ENCODE results near the gene FBXW4.

FBXW4 gene

GRCh38 chr10:101683276-101683675, 11.7 kb downstream of the FBXW4 start:
- no peak for TF ChIP-seq SP1 (IDR thresholded peaks at IDR 0.05)
- no peak for TF ChIP-seq FOXK2 (IDR thresholded peaks at IDR 0.05)
- TF ChIP-seq NFRKB (IDR thresholded peaks at IDR 0.05) = no peak
- TF ChIP-seq L3MBTL2 (conservative IDR thresholded peaks at IDR 0.05) = no peak
- no peak for TF ChIP-seq ELF4 (IDR thresholded peaks at IDR 0.05)
- TF ChIP-seq LEF1 (IDR thresholded peaks at IDR 0.05; ENCODE audit: borderline replicate concordance) = no peak
- TF ChIP-seq BHLHE40 (IDR thresholded peaks at IDR 0.05; ENCODE audit: borderline replicate concordance) = no peak
- no peak for TF ChIP-seq CTBP1 (IDR thresholded peaks at IDR 0.05; ENCODE audit: borderline replicate concordance)
- no peak for TF ChIP-seq TARDBP (IDR thresholded peaks at IDR 0.05)
- TF ChIP-seq PKNOX1 (IDR thresholded peaks at IDR 0.05) = no peak
- no peak for TF ChIP-seq FOXM1 (IDR thresholded peaks at IDR 0.05; ENCODE audit: borderline replicate concordance)
- TF ChIP-seq HDGF (IDR thresholded peaks at IDR 0.05; ENCODE audit: borderline replicate concordance) = no peak
- TF ChIP-seq ARNT (IDR thresholded peaks at IDR 0.05) = no peak
- ChIA-PET CTCF (no interaction called here), POLR2A (interaction anchor here (1.2 kb wide), 2 partner anchors 11 to 12 kb away, joined by 3 to 4 read pairs; no protein-coding TSS in a partner anchor)
- DNase-seq (ENCODE audit: extremely low spot score) = no peak

GRCh38 chr10:101682172-101682825, 12.7 kb downstream of the FBXW4 start:
- POLR2A ChIA-PET = interaction anchor here (1.2 kb wide), 1 partner anchor 12 kb away, joined by 4 read pairs; no protein-coding TSS in a partner anchor
- CTCF ChIA-PET = no interaction called here
- DNase-seq (ENCODE audit: extremely low spot score) = no peak
- TF ChIP-seq HDGF (IDR thresholded peaks at IDR 0.05; ENCODE audit: borderline replicate concordance) = no peak
- TF ChIP-seq ELF4 (IDR thresholded peaks at IDR 0.05) = no peak
- no peak for TF ChIP-seq SP1 (IDR thresholded peaks at IDR 0.05)
- TF ChIP-seq LEF1 (IDR thresholded peaks at IDR 0.05; ENCODE audit: borderline replicate concordance) = no peak
- no peak for TF ChIP-seq FOXM1 (IDR thresholded peaks at IDR 0.05; ENCODE audit: borderline replicate concordance)
- no peak for TF ChIP-seq CTBP1 (IDR thresholded peaks at IDR 0.05; ENCODE audit: borderline replicate concordance)
- TF ChIP-seq SUZ12 (IDR thresholded peaks at IDR 0.05) = no peak

GRCh38 chr10:101676565-101676964, 18.4 kb downstream of the FBXW4 start:
- TF ChIP-seq HDGF (IDR thresholded peaks at IDR 0.05; ENCODE audit: borderline replicate concordance) (no peak), BHLHE40 (IDR thresholded peaks at IDR 0.05; ENCODE audit: borderline replicate concordance) (no peak), ZNF384 (IDR thresholded peaks at IDR 0.05) (0 out of 2 replicates have a peak, but pooled peaks have one; percentile 27)
- ChIA-PET CTCF (no interaction called here), POLR2A (no interaction called here)
- no peak for DNase-seq (ENCODE audit: extremely low spot score)

DNA sequence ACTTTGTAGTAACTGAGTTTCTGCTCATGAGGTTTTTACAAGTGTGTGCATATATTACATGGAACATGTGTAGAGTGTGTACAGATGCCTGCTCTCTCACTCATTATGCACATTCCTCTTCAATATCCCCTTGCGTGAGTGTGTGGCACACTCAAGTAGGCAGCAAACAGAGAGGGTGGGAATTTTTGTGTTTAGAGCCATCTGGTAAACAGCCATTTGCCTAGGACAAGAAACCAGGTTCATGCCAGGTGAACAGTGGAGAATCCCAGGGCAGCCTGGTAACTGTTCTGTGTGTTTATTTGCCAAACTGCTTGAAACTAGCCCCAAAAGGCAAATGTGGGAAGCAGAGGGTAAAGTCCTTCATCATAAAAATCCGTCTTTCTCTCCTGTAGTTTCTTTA, 19.9 kb downstream of the FBXW4 start:
- no peak for DNase-seq (ENCODE audit: extremely low spot score)
- ChIA-PET CTCF (no interaction called here), POLR2A (no interaction called here)
- TF ChIP-seq FOXK2 (IDR thresholded peaks at IDR 0.05) = no peak
- TF ChIP-seq FOXM1 (IDR thresholded peaks at IDR 0.05; ENCODE audit: borderline replicate concordance) = no peak
- TF ChIP-seq TARDBP (IDR thresholded peaks at IDR 0.05) = no peak
- TF ChIP-seq LEF1 (IDR thresholded peaks at IDR 0.05; ENCODE audit: borderline replicate concordance) = no peak
- no peak for TF ChIP-seq BHLHE40 (IDR thresholded peaks at IDR 0.05; ENCODE audit: borderline replicate concordance)
- no peak for TF ChIP-seq CTBP1 (IDR thresholded peaks at IDR 0.05; ENCODE audit: borderline replicate concordance)
- no peak for TF ChIP-seq L3MBTL2 (conservative IDR thresholded peaks at IDR 0.05)
- TF ChIP-seq PKNOX1 (IDR thresholded peaks at IDR 0.05) = no peak
- TF ChIP-seq ELF4 (IDR thresholded peaks at IDR 0.05) = no peak
- TF ChIP-seq ZNF384 (IDR thresholded peaks at IDR 0.05) = no peak
- TF ChIP-seq FOXA1 (IDR thresholded peaks at IDR 0.05) = no peak
- TF ChIP-seq HDGF (IDR thresholded peaks at IDR 0.05; ENCODE audit: borderline replicate concordance) = no peak
- no peak for TF ChIP-seq SUZ12 (IDR thresholded peaks at IDR 0.05)
- no peak for TF ChIP-seq NFRKB (IDR thresholded peaks at IDR 0.05)
- TF ChIP-seq ARNT (IDR thresholded peaks at IDR 0.05) = no peak

- TF ChIP-seq HDGF (IDR thresholded peaks at IDR 0.05; ENCODE audit: borderline replicate concordance) = no peak
- no peak for TF ChIP-seq BHLHE40 (IDR thresholded peaks at IDR 0.05; ENCODE audit: borderline replicate concordance)
- no peak for TF ChIP-seq LEF1 (IDR thresholded peaks at IDR 0.05; ENCODE audit: borderline replicate concordance)
- TF ChIP-seq SUZ12 (IDR thresholded peaks at IDR 0.05) = no peak
- TF ChIP-seq ARNT (IDR thresholded peaks at IDR 0.05) = no peak
- no peak for TF ChIP-seq NFRKB (IDR thresholded peaks at IDR 0.05)
- TF ChIP-seq ZNF384 (IDR thresholded peaks at IDR 0.05) = no peak
- TF ChIP-seq FOXK2 (IDR thresholded peaks at IDR 0.05) = no peak
- TF ChIP-seq TARDBP (IDR thresholded peaks at IDR 0.05) = no peak
- TF ChIP-seq L3MBTL2 (conservative IDR thresholded peaks at IDR 0.05) = no peak
- TF ChIP-seq CTBP1 (IDR thresholded peaks at IDR 0.05; ENCODE audit: borderline replicate concordance) = no peak
- POLR2A ChIA-PET = no interaction called here
- CTCF ChIA-PET = no interaction called here
- no peak for DNase-seq (ENCODE audit: extremely low spot score)
Observed at GRCh38 chr10:101672536-101672935, 22.4 kb downstream of the FBXW4 start.

DNA sequence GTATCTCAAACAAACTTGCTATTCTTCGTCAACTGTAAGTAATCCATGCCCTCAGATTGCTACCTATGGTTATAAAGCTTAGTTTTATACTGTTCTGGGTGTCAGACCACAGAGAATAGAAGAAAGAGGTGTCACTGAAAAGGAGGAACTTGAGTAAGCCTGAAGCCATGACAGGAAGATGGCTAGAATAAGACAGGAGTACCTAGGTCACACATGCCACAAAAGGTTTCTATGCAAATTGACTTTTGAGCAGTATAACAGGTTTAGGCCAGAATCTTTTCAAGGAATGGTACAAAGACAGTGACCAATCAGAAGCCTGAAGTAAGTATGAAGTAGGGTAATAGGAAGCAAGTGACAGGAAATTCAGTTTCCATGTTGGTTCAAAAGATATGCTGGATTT, 23.5 kb downstream of the FBXW4 start:
- TF ChIP-seq PKNOX1 (IDR thresholded peaks at IDR 0.05) (no peak), ELF4 (IDR thresholded peaks at IDR 0.05) (no peak), BHLHE40 (IDR thresholded peaks at IDR 0.05; ENCODE audit: borderline replicate concordance) (no peak), SUZ12 (IDR thresholded peaks at IDR 0.05) (no peak), TARDBP (IDR thresholded peaks at IDR 0.05) (no peak), HDGF (IDR thresholded peaks at IDR 0.05; ENCODE audit: borderline replicate concordance) (no peak), FOXA1 (IDR thresholded peaks at IDR 0.05) (no peak), FOXK2 (IDR thresholded peaks at IDR 0.05) (no peak), FOXM1 (IDR thresholded peaks at IDR 0.05; ENCODE audit: borderline replicate concordance) (no peak), SP1 (IDR thresholded peaks at IDR 0.05) (no peak), CTBP1 (IDR thresholded peaks at IDR 0.05; ENCODE audit: borderline replicate concordance) (no peak), L3MBTL2 (conservative IDR thresholded peaks at IDR 0.05) (no peak), ZNF384 (IDR thresholded peaks at IDR 0.05) (no peak), LEF1 (IDR thresholded peaks at IDR 0.05; ENCODE audit: borderline replicate concordance) (no peak), ARNT (IDR thresholded peaks at IDR 0.05) (no peak), NFRKB (IDR thresholded peaks at IDR 0.05) (no peak)
- ChIA-PET POLR2A (no interaction called here), CTCF (no interaction called here)
- no peak for DNase-seq (ENCODE audit: extremely low spot score)

All from HEK293T (cell line).